ENCODE measurements around the gene RIC1. TPM values are rescaled to one million over a fixed set of nuclear protein-coding genes. Genes with fewer than 3 reads are reported as not detected.

Gene RIC1
- polyA plus RNA-seq, 3 donors = 13.4 to 36.4 (median 16.3) TPM

GRCh38 chr9:5708414-5708813 is 79.5 kb downstream of the RIC1 start:
- intact Hi-C loops (cut with micrococcal nuclease) = no loop called here
- peaks cover 0 to 2% (median 1%) of the 10 kb centered on the region in 3 donors for H3K27me3 Mint-ChIP-seq (ENCODE audit: low read depth in 3 of 3)
- no peak overlapping the region for H3K9ac ChIP-seq (ENCODE audit: insufficient read depth, low read length, poor library complexity, severe bottlenecking)
- DNase-seq = no peak
- H3K27ac Mint-ChIP-seq = no peak overlapping the region
- H3K36me3 ChIP-seq (replicated peaks in 1 of 2; ENCODE audit: control insufficient read depth in 1 of 2, insufficient read depth in 2 of 2, low read length in 2 of 2) = peaks cover 16 to 42% of the 10 kb centered on the region in 2 donors
- peaks cover 0 to 20% of the 10 kb centered on the region in 2 donors for H3K9me3 ChIP-seq (replicated peaks in 1 of 2; ENCODE audit: control insufficient read depth in 1 of 2, insufficient read depth in 1 of 2, low read length in 2 of 2)
- no peak overlapping the region for H3K27ac ChIP-seq (ENCODE audit: low read depth in 1 of 2, low read length in 2 of 2)
- H3K4me3 Mint-ChIP-seq = no peak overlapping the region
- H3K36me3 Mint-ChIP-seq = peaks cover 46 to 72% of the 10 kb centered on the region in 2 donors
- TF ChIP-seq, protein P1, sequence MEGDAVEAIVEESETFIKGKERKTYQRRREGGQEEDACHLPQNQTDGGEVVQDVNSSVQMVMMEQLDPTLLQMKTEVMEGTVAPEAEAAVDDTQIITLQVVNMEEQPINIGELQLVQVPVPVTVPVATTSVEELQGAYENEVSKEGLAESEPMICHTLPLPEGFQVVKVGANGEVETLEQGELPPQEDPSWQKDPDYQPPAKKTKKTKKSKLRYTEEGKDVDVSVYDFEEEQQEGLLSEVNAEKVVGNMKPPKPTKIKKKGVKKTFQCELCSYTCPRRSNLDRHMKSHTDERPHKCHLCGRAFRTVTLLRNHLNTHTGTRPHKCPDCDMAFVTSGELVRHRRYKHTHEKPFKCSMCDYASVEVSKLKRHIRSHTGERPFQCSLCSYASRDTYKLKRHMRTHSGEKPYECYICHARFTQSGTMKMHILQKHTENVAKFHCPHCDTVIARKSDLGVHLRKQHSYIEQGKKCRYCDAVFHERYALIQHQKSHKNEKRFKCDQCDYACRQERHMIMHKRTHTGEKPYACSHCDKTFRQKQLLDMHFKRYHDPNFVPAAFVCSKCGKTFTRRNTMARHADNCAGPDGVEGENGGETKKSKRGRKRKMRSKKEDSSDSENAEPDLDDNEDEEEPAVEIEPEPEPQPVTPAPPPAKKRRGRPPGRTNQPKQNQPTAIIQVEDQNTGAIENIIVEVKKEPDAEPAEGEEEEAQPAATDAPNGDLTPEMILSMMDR (IDR thresholded peaks at IDR 0.05) = no peak
- H4K20me1 ChIP-seq (ENCODE audit: insufficient read depth, low read length) = peaks cover 42% of the 10 kb centered on the region
- no peak overlapping the region for H3K4me3 ChIP-seq (replicated peaks in 1 of 3; ENCODE audit: low read depth in 2 of 3, low read length in 3 of 3)
- H3K27me3 ChIP-seq (ENCODE audit: control insufficient read depth in 2 of 2, insufficient read depth in 2 of 2, low read length in 2 of 2) = no peaks in the 10 kb centered on the region
- H3K9me3 Mint-ChIP-seq = peaks cover 10 to 32% (median 20%) of the 10 kb centered on the region in 7 donors
- no peaks in the 10 kb centered on the region for H3K4me1 ChIP-seq (ENCODE audit: control insufficient read depth in 1 of 2, insufficient read depth in 2 of 2, low read length in 2 of 2)
- H2AFZ ChIP-seq (ENCODE audit: insufficient read depth, low read depth, low read length, poor library complexity, severe bottlenecking) = no peak overlapping the region
- no peaks in the 10 kb centered on the region for H3K4me1 Mint-ChIP-seq
- H3K4me2 ChIP-seq (replicated peaks; ENCODE audit: extremely low read depth, low read length, poor library complexity, severe bottlenecking) = no peak overlapping the region
- no CpG with 5 or more reads among the region's 1 CpG for WGBS (ENCODE audit: insufficient coverage)
- peaks cover 31% of the 10 kb centered on the region for H3K79me2 ChIP-seq (ENCODE audit: insufficient read depth, low read length)

DNA sequence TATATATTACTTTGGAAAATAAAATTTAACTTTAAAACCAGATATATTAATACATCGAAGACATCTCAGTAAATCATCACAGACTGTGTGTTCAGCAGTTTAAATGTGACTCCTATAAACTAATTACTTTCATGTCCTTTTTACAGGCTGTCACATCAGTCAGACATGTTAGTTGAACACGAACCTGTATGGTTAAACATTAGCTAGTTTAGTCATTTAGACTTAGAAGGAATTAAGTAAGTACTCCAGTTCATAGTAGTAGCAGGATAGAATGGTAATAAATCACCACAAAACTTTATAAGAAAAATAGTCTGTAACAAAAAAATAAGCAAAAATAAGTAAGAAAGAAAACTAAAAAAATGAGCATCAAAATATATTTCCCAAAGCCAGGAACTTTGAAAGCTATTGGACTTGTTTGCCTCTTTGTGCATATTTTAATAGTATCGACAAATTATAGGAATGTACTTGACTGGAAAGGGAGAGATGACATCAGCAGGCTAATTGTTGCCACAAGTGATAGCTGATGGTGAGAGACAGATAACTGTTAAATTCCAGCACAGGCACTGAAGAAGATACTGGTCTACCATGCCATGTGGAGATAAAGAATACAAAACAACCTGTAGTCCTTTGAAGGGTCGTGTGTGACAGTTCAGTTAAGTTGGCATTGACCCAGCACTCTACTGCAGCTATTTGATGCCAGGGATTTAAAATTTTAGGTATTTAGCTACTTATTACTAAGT is 83.9 kb downstream of the RIC1 start:
- H2AFZ ChIP-seq (ENCODE audit: insufficient read depth, low read depth, low read length, poor library complexity, severe bottlenecking) = no peak overlapping the region

More for the DNA sequence above, 83.9 kb downstream of the RIC1 start:
- Histone ChIP-seq H3K36me3 (replicated peaks in 1 of 2; ENCODE audit: control insufficient read depth in 1 of 2, insufficient read depth in 2 of 2, low read length in 2 of 2) (peaks cover 34 to 74% of the 10 kb centered on the region in 2 donors), H3K4me1 (ENCODE audit: control insufficient read depth in 1 of 2, insufficient read depth in 2 of 2, low read length in 2 of 2) (no peaks in the 10 kb centered on the region), H3K9me3 (replicated peaks in 1 of 2; ENCODE audit: control insufficient read depth in 1 of 2, insufficient read depth in 1 of 2, low read length in 2 of 2) (peaks cover 5 to 20% of the 10 kb centered on the region in 2 donors), H4K20me1 (ENCODE audit: insufficient read depth, low read length) (peaks cover 21% of the 10 kb centered on the region), H3K79me2 (ENCODE audit: insufficient read depth, low read length) (peaks cover 10% of the 10 kb centered on the region), H3K27me3 (ENCODE audit: control insufficient read depth in 2 of 2, insufficient read depth in 2 of 2, low read length in 2 of 2) (no peaks in the 10 kb centered on the region), H3K27ac (ENCODE audit: low read depth in 1 of 2, low read length in 2 of 2) (no peak overlapping the region), H3K4me2 (replicated peaks; ENCODE audit: extremely low read depth, low read length, poor library complexity, severe bottlenecking) (no peak overlapping the region), H3K4me3 (replicated peaks in 1 of 3; ENCODE audit: low read depth in 2 of 3, low read length in 3 of 3) (no peak overlapping the region), H3K9ac (ENCODE audit: insufficient read depth, low read length, poor library complexity, severe bottlenecking) (no peak overlapping the region)
- no peaks in the 10 kb centered on the region for H3K4me1 Mint-ChIP-seq
- peaks cover 13 to 24% (median 17%) of the 10 kb centered on the region in 7 donors for H3K9me3 Mint-ChIP-seq
- H3K27me3 Mint-ChIP-seq (ENCODE audit: low read depth in 3 of 3) = peaks cover 0 to 2% (median 1%) of the 10 kb centered on the region in 3 donors
- H3K4me3 Mint-ChIP-seq = no peak overlapping the region
- no peak for DNase-seq
- peaks cover 70 to 82% of the 10 kb centered on the region in 2 donors for H3K36me3 Mint-ChIP-seq
- intact Hi-C loops (cut with micrococcal nuclease) = no loop called here
- TF ChIP-seq, protein P1 (IDR thresholded peaks at IDR 0.05) = no peak
- H3K27ac Mint-ChIP-seq = no peak overlapping the region
- WGBS (ENCODE audit: insufficient coverage) = 100% methylated on average over 1 of the region's 4 CpGs
